HG03521 (cell line): Measurements from ENCODE around the gene CHD1.

Experiments used
- ATAC-seq: cut with Tn5 transposase; IDR thresholded peaks from one replicate; pipeline ENCODE4 v1.9.1; 2021; ENCODE audit warnings: mild to moderate bottlenecking, moderate library complexity; ENCODE audit not compliant: unreplicated experiment

CHD1 gene

GRCh38 chr5:98936948-98937715, 8.3 kb upstream of the CHD1 start:
- no peak for ATAC-seq

- no peak for ATAC-seq
These were observed 6.4 kb upstream of the CHD1 start for GRCh38 chr5:98935206-98935605.

- no peak for ATAC-seq
These were observed 5.7 kb upstream of the CHD1 start for GRCh38 chr5:98934546-98934945.

- no peak for ATAC-seq
These were observed 4.8 kb upstream of the CHD1 start for GRCh38 chr5:98933445-98934072.

DNA sequence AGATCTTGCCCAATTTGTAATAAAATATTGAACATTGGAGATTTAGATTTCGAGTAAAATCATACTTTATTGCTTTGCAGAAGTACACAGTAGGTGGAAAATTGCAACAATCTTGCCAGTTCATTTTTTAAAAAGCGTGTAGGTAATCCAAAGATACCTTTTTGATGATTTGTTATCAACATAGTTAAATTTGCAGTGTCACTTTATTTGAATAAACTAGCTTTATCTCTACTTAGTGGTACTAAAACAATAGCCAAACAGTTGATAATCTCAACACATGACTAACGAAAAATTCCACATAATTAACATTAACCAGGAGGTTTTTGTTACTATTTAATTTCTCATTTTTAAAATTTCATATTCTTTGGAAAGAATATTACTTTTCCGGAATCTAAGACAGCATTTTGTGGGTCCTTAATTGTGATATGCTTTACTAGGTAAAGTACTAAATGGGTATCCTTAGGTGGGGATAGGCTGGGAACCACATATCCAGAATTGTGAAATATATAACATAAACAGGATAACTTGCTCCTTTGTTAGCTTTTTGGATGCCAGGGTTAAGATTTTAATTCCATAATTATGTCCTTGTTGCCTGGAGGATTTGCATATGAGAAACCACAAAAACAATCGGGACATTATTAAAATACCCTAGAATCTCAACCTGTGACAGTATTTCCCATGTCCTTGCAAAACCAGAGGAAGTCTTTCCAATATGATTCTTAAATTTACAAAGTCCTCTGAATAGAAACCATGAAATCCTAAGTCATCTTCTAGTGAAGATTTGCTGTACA, 2.4 kb upstream of the CHD1 start:
- ATAC-seq = no peak

- peak; percentile 40 for ATAC-seq
These were observed 997 bp upstream of the CHD1 start for GRCh38 chr5:98929710-98930298.

- ATAC-seq = peak; percentile 30
These were observed 576 bp downstream of the CHD1 start for GRCh38 chr5:98927989-98928872.

DNA sequence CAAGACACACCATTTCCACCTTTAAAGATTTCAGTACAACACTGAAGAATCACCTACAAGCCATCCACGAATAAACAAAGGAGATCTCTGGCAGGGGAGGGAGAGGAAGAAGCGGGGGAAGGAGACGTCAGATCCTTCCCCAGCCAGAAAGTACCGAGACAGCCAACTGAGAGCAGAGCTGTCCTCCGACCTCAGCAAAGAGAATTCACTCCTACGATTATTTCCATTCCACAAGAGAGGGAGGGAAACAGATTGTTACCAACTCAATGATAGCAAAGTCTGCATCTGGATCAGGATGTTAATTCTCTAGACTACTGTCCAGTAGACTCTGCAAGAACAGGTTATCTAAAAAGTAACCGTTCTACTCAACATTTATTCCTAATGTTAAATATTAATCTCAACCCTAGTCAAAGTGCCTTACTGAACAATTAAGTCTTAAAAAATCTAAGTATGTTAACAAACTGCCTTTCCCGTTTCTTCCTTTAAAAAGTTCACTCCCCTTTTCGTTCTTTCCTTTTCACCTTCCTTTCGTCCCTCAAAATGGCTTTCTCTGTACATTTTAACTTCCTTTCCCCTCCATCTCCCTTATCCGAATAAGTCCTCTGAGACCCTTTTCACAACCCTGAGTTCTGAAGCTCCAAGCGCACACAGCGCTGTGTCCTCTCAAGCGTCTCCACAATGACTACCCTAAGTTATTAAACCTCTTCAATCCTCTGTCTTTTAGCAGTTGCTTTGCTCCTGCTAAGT, 1.4 kb downstream of the CHD1 start:
- ATAC-seq = peak; percentile 0

DNA sequence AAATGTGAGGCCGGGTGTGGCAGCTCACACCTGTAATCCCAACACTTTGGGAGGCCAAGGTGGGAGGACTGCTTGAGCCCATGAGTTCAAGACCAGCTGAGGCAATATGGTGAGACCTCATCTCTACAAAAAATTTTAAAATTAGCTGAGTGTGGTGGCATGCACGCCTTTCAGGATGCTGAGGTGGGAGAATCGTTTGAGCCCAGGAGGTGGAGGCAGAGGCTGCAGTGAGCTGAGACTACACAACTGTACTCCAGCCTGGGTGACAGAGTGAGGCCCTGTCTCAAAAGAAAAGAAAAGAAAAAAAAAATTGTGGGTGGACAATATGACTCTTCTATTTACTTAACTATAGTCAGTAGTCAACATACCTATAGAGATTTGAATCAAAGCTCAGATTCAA, 4.8 kb downstream of the CHD1 start:
- no peak for ATAC-seq

DNA sequence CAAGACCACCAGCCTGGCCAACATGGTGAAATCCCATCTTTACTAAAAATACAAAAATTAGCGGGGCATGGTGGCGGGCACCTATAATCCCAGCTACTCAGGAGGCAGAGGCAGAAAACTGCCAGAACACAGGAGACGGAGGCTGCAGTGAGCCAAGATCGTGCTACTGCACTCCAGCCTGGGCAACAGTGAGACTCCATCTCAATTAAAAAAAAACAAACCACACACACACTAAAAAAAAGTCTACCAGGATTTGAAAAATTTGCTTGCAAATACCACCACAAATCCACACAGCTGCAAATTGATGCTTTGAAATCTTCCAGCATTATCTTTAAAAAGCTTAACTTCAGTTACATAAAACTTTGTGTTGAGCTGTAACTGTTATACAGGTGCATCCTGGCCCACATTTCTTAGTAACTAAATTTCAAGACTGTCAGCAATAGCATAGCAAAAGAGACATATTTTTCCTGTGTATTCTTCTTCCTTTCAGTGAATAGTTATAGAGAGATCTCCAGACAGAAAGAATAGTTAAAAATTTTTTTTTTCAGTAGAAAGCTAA, 6.8 kb downstream of the CHD1 start:
- ATAC-seq = no peak

- no peak for ATAC-seq
These were observed 11.4 kb downstream of the CHD1 start for GRCh38 chr5:98917433-98917832.

- ATAC-seq = no peak
These were observed 12.3 kb downstream of the CHD1 start for GRCh38 chr5:98916540-98916939.

GRCh38 chr5:98913911-98914310, 14.9 kb downstream of the CHD1 start:
- ATAC-seq = no peak

- ATAC-seq = no peak
These were observed 17.3 kb downstream of the CHD1 start for GRCh38 chr5:98911280-98912040.

GRCh38 chr5:98909363-98909762, 19.4 kb downstream of the CHD1 start:
- no peak for ATAC-seq

DNA sequence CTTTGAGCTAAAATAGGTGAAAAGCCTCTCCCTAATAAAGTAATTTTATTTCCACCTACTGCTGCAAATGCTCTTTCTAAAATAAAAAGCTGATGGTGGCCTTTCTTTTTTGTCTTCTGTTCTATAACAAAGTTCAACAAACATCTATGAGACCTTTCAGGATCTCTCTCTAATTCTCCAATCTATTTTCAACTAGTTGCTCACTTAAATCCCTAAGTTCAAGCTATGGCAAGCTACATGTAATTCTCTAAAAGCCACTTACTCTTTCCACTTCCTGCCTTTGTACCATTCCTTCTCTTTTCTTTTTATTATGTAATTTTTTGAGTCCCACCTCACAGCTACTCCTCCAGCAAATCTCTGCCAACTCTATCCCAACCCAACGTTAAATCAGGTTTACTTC, 20.9 kb downstream of the CHD1 start:
- no peak for ATAC-seq

DNA sequence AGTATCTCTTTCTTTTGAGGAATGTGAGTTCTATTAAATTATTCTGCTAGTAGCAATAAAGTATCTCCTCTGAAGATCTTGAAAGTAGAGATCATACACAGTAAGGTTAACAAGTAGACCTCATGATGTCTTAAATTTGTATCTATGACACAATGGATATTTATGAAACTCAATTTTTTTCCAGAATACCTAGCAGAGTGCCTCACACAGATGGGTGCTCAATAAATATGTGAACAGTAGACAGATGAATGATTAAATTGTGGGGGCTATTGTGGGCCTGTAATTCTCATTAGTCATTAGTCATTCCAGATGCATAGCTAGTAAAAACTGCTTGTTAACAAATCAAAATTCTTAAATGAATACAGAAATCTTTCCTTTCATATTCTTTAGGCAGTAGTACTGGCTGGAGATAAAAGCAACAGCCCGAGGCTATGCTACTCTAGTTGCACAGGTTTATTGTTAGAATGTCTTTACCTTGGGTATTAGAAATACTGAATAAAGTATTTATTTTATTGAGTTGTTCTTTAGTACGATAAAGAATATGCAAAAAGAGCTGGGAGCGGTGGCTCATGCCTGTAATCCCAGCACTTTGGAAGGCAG, 22.0 kb downstream of the CHD1 start:
- ATAC-seq = no peak
